GM12878 (cell line): ENCODE data around the gene N4BP2L1. TPM values are rescaled to one million over a fixed set of nuclear protein-coding genes. Genes with fewer than 3 reads are reported as not detected.

ENCODE experiments used
- ATAC-seq: fragments of 200-7000 bp; cut with Tn5 transposase; 3 replicates; pipeline ENCODE4 v1.9.1; 2020; ENCODE audit warnings: mild to moderate bottlenecking, moderate library complexity
- BruUV-seq: library from RNA; stranded (reverse); fragments of 400-500 nt; replicated peaks from 2 replicates; lab custom pipeline; 2021; lab: Mats Ljungman, UMichigan
- CTCF ChIA-PET: fragments of 300-600 bp; sonication (Branson Sonifier 250); formaldehyde crosslinking; extraction: SDS; loops from one replicate; lab custom pipeline; 2021; ENCODE audit warnings: inconsistent platforms; lab: Yijun Ruan, JAX
- POLR2A ChIA-PET: fragments of 350-600 bp; formaldehyde crosslinking; extraction: SDS; loops from one replicate; lab custom pipeline; 2021; ENCODE audit warnings: inconsistent platforms; lab: Charles Lee
- RAD21 ChIA-PET: fragments of 300-600 bp; sonication (Branson Sonifier 250); formaldehyde crosslinking; loops from one replicate; lab custom pipeline; 2023; ENCODE audit warnings: antibody characterized with exemption; ENCODE audit not compliant: unreplicated experiment; lab: Charles Lee
- SMC1A ChIA-PET: fragments of 300-600 bp; sonication (Branson Sonifier 250); formaldehyde crosslinking; loops from one replicate; lab custom pipeline; 2023; ENCODE audit not compliant: unreplicated experiment, uncharacterized antibody; lab: Charles Lee
- DNase-seq: peaks from one replicate; pipeline ENCODE4 v3.0.0-alpha.2; 2011; ENCODE audit warnings: low read depth, low spot score
- FAIRE-seq: peaks from 3 replicates; lab custom pipeline; 2011; peaks lifted over from hg19 to GRCh38; lab: Jason Lieb, UNC
- H2AFZ ChIP-seq: 2 replicates; pipeline ENCODE4 v1.6.0; 2011; ENCODE audit warnings: low read depth, low read length, control low read depth; ENCODE audit not compliant: control insufficient read depth
- H3K27ac ChIP-seq: 2 replicates; pipeline ENCODE4 v1.5.1; 2011; ENCODE audit warnings: control low read depth; ENCODE audit not compliant: control insufficient read depth, insufficient read depth
- H3K27me3 ChIP-seq, 2 experiments: replicated peaks in 1 of 2; 2 replicates each; pipeline versions ENCODE4 v1.6.0 to v1.6.1; 2011; ENCODE audit warnings: low read length in 1 of 2; ENCODE audit not compliant: control insufficient read depth in 2 of 2, insufficient read depth in 2 of 2
- H3K36me3 ChIP-seq, 2 experiments: 2 replicates each; pipeline ENCODE4 v1.5.1; 2011; ENCODE audit warnings: low read length in 1 of 2; ENCODE audit not compliant: control insufficient read depth in 2 of 2, insufficient read depth in 2 of 2
- H3K4me1 ChIP-seq: 2 replicates; pipeline ENCODE4 v1.6.1; 2011; ENCODE audit warnings: mild to moderate bottlenecking, low read length, moderate library complexity, mixed read lengths; ENCODE audit not compliant: control insufficient read depth, insufficient read depth
- H3K4me2 ChIP-seq: 2 replicates; pipeline ENCODE4 v1.6.0; 2011; ENCODE audit warnings: control low read depth; ENCODE audit not compliant: control insufficient read depth, insufficient read depth
- H3K4me3 ChIP-seq: fragments of 200-600 bp; sonication (generic); 2 replicates; pipeline ENCODE4 v1.5.1; 2016
- H3K79me2 ChIP-seq: 2 replicates; pipeline ENCODE4 v1.6.0; 2011; ENCODE audit warnings: low read length; ENCODE audit not compliant: control insufficient read depth, insufficient read depth
- H3K9ac ChIP-seq: 2 replicates; pipeline ENCODE4 v1.8.0; 2011; ENCODE audit warnings: low read length, control low read depth, mixed read lengths; ENCODE audit not compliant: control insufficient read depth, insufficient read depth
- H3K9me3 ChIP-seq: replicated peaks from 3 replicates; pipeline ENCODE4 v1.5.1; 2011; ENCODE audit warnings: mild to moderate bottlenecking, low read length; ENCODE audit not compliant: control insufficient read depth, insufficient read depth
- H4K20me1 ChIP-seq: 2 replicates; pipeline ENCODE4 v1.6.0; 2011; ENCODE audit not compliant: control insufficient read depth, insufficient read depth
- CBFB ChIP-seq: IDR thresholded peaks from 2 replicates; pipeline ENCODE4 v1.6.1; 2016; ENCODE audit warnings: antibody characterized with exemption, low read depth
- MEF2B ChIP-seq: fragments of 450-650 bp; IDR thresholded peaks from 2 replicates; pipeline ENCODE4 v1.6.1; 2018; ENCODE audit warnings: mild to moderate bottlenecking, moderate library complexity; ENCODE audit not compliant: partially characterized antibody, poor library complexity, severe bottlenecking
- RFX5 ChIP-seq: IDR thresholded peaks from 2 replicates; pipeline ENCODE4 v1.6.1; 2011; ENCODE audit warnings: low read depth, low read length, improper control_type of control experiment
- WGBS: methylation state at CpG from one replicate; pipeline ENCODE4 v1.1.6; 2016; ENCODE audit warnings: low lambda C conversion rate; ENCODE audit not compliant: insufficient replicate concordance, insufficient coverage; ENCODE audit errors: missing lambda C conversion rate; 5-methylcytosine and 5-hydroxymethylcytosine counted together
- in situ Hi-C: fragments of 300-500 bp; cut with MboI; formaldehyde crosslinking; loops from 9 replicates; pipeline ENCODE4 v1.14.3; 2018; ENCODE audit warnings: mixed read lengths
- intact Hi-C: fragments of 100-400 bp; cut with micrococcal nuclease; formaldehyde crosslinking; loops from one replicate; pipeline ENCODE4 v1.14.2; 2022; ENCODE audit not compliant: unreplicated experiment
- polyA plus RNA-seq, 11 experiments: library from polyadenylated mRNA; depleted of rRNA in 4 of 11; unstranded in 6 of 11; stranded (reverse) in 5 of 11; fragments of >200 nt; fragmentation: Nextera tagmentation in 4 of 11; fragmentation: Illumina TruSeq in 1 of 11; extraction: Ambion mirVana in 4 of 11; extraction: Trizol in 1 of 11; gene quantifications; 1 replicate in 1 of 11; 2 replicates in 10 of 11; pipeline versions ENCODE4 v1.2.1 to v1.2.3, GENCODE V29; 2011 to 2016; ENCODE audit warnings: inconsistent platforms in 2 of 11, missing spikeins in 2 of 11, low read depth in 1 of 11
- total RNA-seq, 4 experiments: library from RNA; depleted of rRNA in 3 of 4; stranded (reverse); fragments of >200 nt in 3 of 4; fragmentation: Illumina TruSeq in 1 of 4; extraction: Trizol in 1 of 4; gene quantifications; 2 replicates each; pipeline versions ENCODE4 v1.2.1 to v1.2.3, GENCODE V29; 2013 to 2021
- TF ChIP-seq, protein P1 (sequence below): fragments of 450-650 bp; IDR thresholded peaks from 2 replicates; pipeline ENCODE4 v1.6.1; 2016; ENCODE audit warnings: mild to moderate bottlenecking
- TF ChIP-seq, protein P2 (sequence below): fragments of 150-350 bp; IDR thresholded peaks from 2 replicates; pipeline ENCODE4 v1.6.1; 2014; ENCODE audit warnings: mild to moderate bottlenecking, low read depth, low read length
- TF ChIP-seq, protein P3 (sequence below): fragments of 450-650 bp; formaldehyde crosslinking; IDR thresholded peaks from 2 replicates; pipeline ENCODE4 v1.4.0; 2022; ENCODE audit warnings: mild to moderate bottlenecking, moderate library complexity

The N4BP2L1 gene
- total and polyA plus RNA-seq, 10 of the 15 experiments (the other 5 are each of a cell fraction or from before 2014, with no cell fraction given): 3.3 to 42.5 (median 16.2) TPM

- FAIRE-seq: no peak
- Histone ChIP-seq H4K20me1 (no peaks in the 10 kb centered on the region), H3K9me3 (no peaks in the 10 kb centered on the region; the same call in 2 of the 3 replicates), H3K27me3 (no peaks in the 10 kb centered on the region), H3K9ac (no peak overlapping the region), H3K4me3 (no peak overlapping the region), H3K4me2 (no peak overlapping the region), H3K4me1 (no peaks in the 10 kb centered on the region), H3K27ac (no peak overlapping the region), H3K36me3 (peaks cover 0 to 4% of the 10 kb centered on the region in 2 experiments), H2AFZ (no peak overlapping the region), H3K79me2 (no peaks in the 10 kb centered on the region)
- in situ Hi-C loops: no loop called here
- ChIA-PET SMC1A (no interaction called here), RAD21 (no interaction called here), CTCF (no interaction called here), POLR2A (no interaction called here)
- intact Hi-C loops: no loop called here
- no TSS peak for BruUV-seq
- TF ChIP-seq, protein P1, sequence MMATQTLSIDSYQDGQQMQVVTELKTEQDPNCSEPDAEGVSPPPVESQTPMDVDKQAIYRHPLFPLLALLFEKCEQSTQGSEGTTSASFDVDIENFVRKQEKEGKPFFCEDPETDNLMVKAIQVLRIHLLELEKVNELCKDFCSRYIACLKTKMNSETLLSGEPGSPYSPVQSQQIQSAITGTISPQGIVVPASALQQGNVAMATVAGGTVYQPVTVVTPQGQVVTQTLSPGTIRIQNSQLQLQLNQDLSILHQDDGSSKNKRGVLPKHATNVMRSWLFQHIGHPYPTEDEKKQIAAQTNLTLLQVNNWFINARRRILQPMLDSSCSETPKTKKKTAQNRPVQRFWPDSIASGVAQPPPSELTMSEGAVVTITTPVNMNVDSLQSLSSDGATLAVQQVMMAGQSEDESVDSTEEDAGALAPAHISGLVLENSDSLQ: no peak
- TF ChIP-seq, protein P2, sequence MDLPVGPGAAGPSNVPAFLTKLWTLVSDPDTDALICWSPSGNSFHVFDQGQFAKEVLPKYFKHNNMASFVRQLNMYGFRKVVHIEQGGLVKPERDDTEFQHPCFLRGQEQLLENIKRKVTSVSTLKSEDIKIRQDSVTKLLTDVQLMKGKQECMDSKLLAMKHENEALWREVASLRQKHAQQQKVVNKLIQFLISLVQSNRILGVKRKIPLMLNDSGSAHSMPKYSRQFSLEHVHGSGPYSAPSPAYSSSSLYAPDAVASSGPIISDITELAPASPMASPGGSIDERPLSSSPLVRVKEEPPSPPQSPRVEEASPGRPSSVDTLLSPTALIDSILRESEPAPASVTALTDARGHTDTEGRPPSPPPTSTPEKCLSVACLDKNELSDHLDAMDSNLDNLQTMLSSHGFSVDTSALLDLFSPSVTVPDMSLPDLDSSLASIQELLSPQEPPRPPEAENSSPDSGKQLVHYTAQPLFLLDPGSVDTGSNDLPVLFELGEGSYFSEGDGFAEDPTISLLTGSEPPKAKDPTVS: no peak
- TF ChIP-seq, protein P3, sequence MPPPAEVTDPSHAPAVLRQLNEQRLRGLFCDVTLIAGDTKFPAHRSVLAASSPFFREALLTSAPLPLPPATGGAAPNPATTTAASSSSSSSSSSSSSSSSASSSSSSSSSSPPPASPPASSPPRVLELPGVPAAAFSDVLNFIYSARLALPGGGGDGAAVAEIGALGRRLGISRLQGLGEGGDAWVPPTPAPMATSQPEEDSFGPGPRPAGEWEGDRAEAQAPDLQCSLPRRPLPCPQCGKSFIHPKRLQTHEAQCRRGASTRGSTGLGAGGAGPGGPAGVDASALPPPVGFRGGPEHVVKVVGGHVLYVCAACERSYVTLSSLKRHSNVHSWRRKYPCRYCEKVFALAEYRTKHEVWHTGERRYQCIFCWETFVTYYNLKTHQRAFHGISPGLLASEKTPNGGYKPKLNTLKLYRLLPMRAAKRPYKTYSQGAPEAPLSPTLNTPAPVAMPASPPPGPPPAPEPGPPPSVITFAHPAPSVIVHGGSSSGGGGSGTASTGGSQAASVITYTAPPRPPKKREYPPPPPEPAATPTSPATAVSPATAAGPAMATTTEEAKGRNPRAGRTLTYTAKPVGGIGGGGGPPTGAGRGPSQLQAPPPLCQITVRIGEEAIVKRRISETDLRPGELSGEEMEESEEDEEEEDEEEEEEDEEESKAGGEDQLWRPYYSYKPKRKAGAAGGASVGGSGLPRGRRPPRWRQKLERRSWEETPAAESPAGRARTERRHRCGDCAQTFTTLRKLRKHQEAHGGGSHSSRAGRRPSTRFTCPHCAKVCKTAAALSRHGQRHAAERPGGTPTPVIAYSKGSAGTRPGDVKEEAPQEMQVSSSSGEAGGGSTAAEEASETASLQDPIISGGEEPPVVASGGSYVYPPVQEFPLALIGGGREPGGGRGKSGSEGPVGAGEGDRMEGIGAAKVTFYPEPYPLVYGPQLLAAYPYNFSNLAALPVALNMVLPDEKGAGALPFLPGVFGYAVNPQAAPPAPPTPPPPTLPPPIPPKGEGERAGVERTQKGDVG: no peak
- no peak for TF ChIP-seq RFX5
- no peak for TF ChIP-seq MEF2B
- TF ChIP-seq CBFB: no peak
- ATAC-seq: no peak
- DNase-seq: no peak
- 94% methylated on average over 2 of the region's 2 CpGs for WGBS
These were observed 57.1 kb downstream of the N4BP2L1 start for GRCh38 chr13:32370805-32371204.
